Measurements from ENCODE around the gene SYCN.

SYCN gene

GRCh38 chr19:39171479-39172465 lies 32.3 kb downstream of the SYCN start:
- no peak for DNase-seq (ENCODE audit: low read depth)

- no peak for DNase-seq (ENCODE audit: low read depth)
Measured at GRCh38 chr19:39170386-39171231, 33.5 kb downstream of the SYCN start.

GRCh38 chr19:39169143-39169810 lies 34.8 kb downstream of the SYCN start:
- no peak for DNase-seq (ENCODE audit: low read depth)

- DNase-seq (ENCODE audit: low read depth), result no peak
Measured at GRCh38 chr19:39168258-39169142, 35.6 kb downstream of the SYCN start.

GRCh38 chr19:39167461-39168257 lies 36.4 kb downstream of the SYCN start:
- DNase-seq (ENCODE audit: low read depth), result no peak

GRCh38 chr19:39166571-39167391 lies 37.3 kb downstream of the SYCN start:
- DNase-seq (ENCODE audit: low read depth), result no peak

GRCh38 chr19:39165857-39166256 lies 38.2 kb downstream of the SYCN start:
- no peak for DNase-seq (ENCODE audit: low read depth)

- no peak for DNase-seq (ENCODE audit: low read depth)
Measured at GRCh38 chr19:39164289-39164688, 39.8 kb downstream of the SYCN start.

GRCh38 chr19:39163621-39164020 lies 40.4 kb downstream of the SYCN start:
- no peak for DNase-seq (ENCODE audit: low read depth)

GRCh38 chr19:39162441-39163043 lies 41.5 kb downstream of the SYCN start:
- no peak for DNase-seq (ENCODE audit: low read depth)

- DNase-seq (ENCODE audit: low read depth), result no peak
Measured at GRCh38 chr19:39160889-39161672, 43.0 kb downstream of the SYCN start.

GRCh38 chr19:39160523-39160861 lies 43.6 kb downstream of the SYCN start:
- no peak for DNase-seq (ENCODE audit: low read depth)

GRCh38 chr19:39158646-39159260 lies 45.3 kb downstream of the SYCN start:
- no peak for DNase-seq (ENCODE audit: low read depth)

GRCh38 chr19:39157997-39158389 lies 46.1 kb downstream of the SYCN start:
- DNase-seq (ENCODE audit: low read depth), result no peak

- DNase-seq (ENCODE audit: low read depth), result no peak
Measured at GRCh38 chr19:39157275-39157996, 46.6 kb downstream of the SYCN start.

- peak; percentile 18 for DNase-seq (ENCODE audit: low read depth)
Measured at GRCh38 chr19:39156326-39157230, 47.5 kb downstream of the SYCN start.
